ENCODE results near the gene ESRP2.

The ESRP2 gene

DNA sequence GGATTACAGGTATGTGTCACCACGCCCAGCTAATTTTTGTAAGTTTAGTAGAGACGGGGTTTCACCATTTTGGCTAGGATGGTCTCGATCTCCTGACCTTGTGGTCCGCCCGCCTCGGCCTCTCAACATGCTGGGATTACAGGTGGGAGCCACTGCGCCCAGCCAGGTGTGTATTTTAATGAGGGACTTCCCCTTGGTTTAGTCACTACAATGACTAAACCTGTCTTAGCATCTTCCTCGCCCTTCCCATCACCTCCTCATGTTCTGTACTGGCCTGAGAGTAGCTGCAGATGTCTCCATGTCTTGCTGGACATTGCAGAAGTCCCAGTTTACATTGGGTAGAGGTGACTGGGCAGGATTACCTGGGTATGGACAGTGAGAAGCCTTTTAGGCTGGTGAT, 38.0 kb upstream of the ESRP2 start:
- TF ChIP-seq, protein P1, sequence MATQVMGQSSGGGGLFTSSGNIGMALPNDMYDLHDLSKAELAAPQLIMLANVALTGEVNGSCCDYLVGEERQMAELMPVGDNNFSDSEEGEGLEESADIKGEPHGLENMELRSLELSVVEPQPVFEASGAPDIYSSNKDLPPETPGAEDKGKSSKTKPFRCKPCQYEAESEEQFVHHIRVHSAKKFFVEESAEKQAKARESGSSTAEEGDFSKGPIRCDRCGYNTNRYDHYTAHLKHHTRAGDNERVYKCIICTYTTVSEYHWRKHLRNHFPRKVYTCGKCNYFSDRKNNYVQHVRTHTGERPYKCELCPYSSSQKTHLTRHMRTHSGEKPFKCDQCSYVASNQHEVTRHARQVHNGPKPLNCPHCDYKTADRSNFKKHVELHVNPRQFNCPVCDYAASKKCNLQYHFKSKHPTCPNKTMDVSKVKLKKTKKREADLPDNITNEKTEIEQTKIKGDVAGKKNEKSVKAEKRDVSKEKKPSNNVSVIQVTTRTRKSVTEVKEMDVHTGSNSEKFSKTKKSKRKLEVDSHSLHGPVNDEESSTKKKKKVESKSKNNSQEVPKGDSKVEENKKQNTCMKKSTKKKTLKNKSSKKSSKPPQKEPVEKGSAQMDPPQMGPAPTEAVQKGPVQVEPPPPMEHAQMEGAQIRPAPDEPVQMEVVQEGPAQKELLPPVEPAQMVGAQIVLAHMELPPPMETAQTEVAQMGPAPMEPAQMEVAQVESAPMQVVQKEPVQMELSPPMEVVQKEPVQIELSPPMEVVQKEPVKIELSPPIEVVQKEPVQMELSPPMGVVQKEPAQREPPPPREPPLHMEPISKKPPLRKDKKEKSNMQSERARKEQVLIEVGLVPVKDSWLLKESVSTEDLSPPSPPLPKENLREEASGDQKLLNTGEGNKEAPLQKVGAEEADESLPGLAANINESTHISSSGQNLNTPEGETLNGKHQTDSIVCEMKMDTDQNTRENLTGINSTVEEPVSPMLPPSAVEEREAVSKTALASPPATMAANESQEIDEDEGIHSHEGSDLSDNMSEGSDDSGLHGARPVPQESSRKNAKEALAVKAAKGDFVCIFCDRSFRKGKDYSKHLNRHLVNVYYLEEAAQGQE (IDR thresholded peaks at IDR 0.05; ENCODE audit: insufficient read depth in 1 of 2, low read depth in 2 of 2, low read length in 2 of 2) = no peak
- TF ChIP-seq FOXP2 (optimal IDR thresholded peaks at IDR 0.05; ENCODE audit: borderline replicate concordance, extremely low read depth, extremely low read length, insufficient read depth) (no peak), POLR2AphosphoS5 (IDR thresholded peaks at IDR 0.05; ENCODE audit: low read depth, low read length) (no peak), SIN3A (IDR thresholded peaks at IDR 0.05; ENCODE audit: borderline replicate concordance, insufficient read depth, low read length) (no peak), TAF1 (IDR thresholded peaks at IDR 0.05; ENCODE audit: borderline replicate concordance, insufficient read depth, low read length) (no peak)

DNA sequence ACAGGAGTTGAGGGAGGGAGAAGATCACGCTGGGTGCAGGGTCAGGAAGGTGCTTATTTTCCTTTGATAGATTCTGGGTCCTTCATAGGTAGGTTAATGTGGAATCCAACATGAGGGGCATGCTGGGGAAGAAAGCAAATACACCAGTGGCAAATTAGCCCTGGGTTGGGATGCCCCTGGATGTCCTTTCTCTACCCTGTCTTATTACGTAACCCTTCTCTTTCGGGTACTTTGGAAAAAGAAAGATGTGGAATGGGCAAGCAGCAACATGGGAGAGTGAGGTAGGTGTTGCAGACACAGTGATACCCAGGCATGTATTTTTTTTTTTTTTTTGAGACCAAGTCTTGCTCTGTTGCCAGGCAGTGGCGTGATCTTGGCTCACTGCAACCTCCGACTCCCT, 37.5 kb upstream of the ESRP2 start:
- TF ChIP-seq SIN3A (IDR thresholded peaks at IDR 0.05; ENCODE audit: borderline replicate concordance, insufficient read depth, low read length) = no peak
- TF ChIP-seq FOXP2 (optimal IDR thresholded peaks at IDR 0.05; ENCODE audit: borderline replicate concordance, extremely low read depth, extremely low read length, insufficient read depth) = no peak
- no peak for TF ChIP-seq TAF1 (IDR thresholded peaks at IDR 0.05; ENCODE audit: borderline replicate concordance, insufficient read depth, low read length)
- TF ChIP-seq POLR2AphosphoS5 (IDR thresholded peaks at IDR 0.05; ENCODE audit: low read depth, low read length) = no peak
- TF ChIP-seq, protein P1 (IDR thresholded peaks at IDR 0.05; ENCODE audit: insufficient read depth in 1 of 2, low read depth in 2 of 2, low read length in 2 of 2) = no peak

DNA sequence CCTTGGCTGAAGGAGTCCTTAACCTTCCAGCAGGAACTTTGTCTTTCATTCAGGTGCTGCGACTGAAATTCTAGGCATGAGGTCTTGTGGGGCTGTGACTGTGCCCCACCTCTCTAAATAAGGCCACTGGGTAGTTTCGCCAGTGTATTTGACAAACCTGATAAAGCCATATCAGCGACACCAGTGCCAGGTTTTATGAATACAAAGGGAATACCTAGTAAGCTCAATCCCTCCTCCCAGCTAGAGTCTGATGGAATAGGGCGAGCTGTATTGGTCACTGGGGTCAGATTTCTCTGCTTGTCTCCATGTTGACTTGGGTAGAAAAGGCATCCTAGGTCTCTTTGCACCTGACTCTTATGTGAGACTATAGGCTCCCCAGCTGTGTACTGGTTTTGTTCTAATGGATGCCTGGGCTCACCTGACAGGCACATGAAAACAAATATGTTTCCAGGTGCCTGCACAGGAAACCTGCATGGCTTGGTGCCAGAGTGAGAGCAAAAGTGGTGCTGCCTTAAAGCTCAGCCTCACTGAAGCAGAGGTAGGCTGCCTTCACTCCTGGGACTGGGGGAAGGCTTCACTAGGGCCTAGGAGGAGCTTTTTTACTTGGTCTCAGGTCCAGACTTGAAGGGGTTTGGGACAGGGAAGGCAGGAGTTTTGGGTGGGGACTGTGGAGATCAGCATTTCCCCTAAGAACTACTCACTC, 36.7 kb upstream of the ESRP2 start:
- TF ChIP-seq FOXP2 (optimal IDR thresholded peaks at IDR 0.05; ENCODE audit: borderline replicate concordance, extremely low read depth, extremely low read length, insufficient read depth) (no peak), SIN3A (IDR thresholded peaks at IDR 0.05; ENCODE audit: borderline replicate concordance, insufficient read depth, low read length) (no peak), TAF1 (IDR thresholded peaks at IDR 0.05; ENCODE audit: borderline replicate concordance, insufficient read depth, low read length) (no peak), POLR2AphosphoS5 (IDR thresholded peaks at IDR 0.05; ENCODE audit: low read depth, low read length) (no peak)
- TF ChIP-seq, protein P1 (IDR thresholded peaks at IDR 0.05; ENCODE audit: insufficient read depth in 1 of 2, low read depth in 2 of 2, low read length in 2 of 2) = no peak

DNA sequence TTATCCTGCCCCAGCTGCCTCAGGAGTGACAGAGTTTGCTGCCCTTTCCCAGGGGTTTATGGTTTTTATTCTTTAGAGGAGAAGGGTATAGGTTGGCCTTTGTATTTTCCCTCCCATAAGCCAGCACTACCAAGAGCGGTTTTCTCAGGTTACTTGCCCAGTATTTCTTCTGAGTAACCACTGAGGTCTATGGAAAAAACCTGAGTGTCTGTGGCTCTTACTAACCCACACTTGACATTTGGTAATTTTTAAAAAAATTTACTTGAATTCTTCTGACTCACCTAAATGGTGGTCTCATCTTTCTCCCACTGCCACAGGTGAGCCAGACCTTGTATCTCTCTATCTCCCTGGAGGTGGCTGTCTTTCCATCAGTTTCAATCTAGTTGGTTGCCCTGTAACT, 34.4 kb upstream of the ESRP2 start:
- TF ChIP-seq POLR2AphosphoS5 (IDR thresholded peaks at IDR 0.05; ENCODE audit: low read depth, low read length) (no peak), TAF1 (IDR thresholded peaks at IDR 0.05; ENCODE audit: borderline replicate concordance, insufficient read depth, low read length) (no peak), SIN3A (IDR thresholded peaks at IDR 0.05; ENCODE audit: borderline replicate concordance, insufficient read depth, low read length) (no peak), FOXP2 (optimal IDR thresholded peaks at IDR 0.05; ENCODE audit: borderline replicate concordance, extremely low read depth, extremely low read length, insufficient read depth) (no peak)
- TF ChIP-seq, protein P1 (IDR thresholded peaks at IDR 0.05; ENCODE audit: insufficient read depth in 1 of 2, low read depth in 2 of 2, low read length in 2 of 2) = no peak

Measured in PFSK-1 (cell line).